Pons (tissue), 1 donor: ENCODE results near the gene CAP2.

ENCODE experiments used
- DNase-seq: peaks from one replicate; pipeline ENCODE4 v3.0.0-alpha.2; 2016; ENCODE audit warnings: low spot score

The CAP2 gene

GRCh38 chr6:17475606-17476244 lies 82.3 kb downstream of the CAP2 start:
- DNase-seq, result no peak

DNA sequence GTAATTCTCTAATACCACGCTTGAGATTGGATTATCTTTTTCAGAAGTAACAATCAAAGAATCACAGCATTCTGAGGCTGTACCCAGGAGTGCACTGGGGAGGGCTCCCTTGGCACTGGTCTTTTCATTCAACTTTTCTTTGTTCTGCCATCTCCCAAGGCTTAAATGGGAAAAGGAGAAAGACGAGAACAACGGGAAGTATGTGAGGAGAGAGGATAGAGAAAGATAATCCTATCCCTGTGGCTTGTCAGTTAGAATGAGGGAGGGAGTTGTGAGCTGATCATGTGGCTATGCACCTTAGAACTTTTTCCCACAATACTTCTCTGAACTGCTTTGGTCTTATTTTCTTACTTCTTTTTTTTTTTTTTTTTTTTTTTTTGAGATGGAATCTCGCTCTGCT lies 83.1 kb downstream of the CAP2 start:
- no peak for DNase-seq

DNA sequence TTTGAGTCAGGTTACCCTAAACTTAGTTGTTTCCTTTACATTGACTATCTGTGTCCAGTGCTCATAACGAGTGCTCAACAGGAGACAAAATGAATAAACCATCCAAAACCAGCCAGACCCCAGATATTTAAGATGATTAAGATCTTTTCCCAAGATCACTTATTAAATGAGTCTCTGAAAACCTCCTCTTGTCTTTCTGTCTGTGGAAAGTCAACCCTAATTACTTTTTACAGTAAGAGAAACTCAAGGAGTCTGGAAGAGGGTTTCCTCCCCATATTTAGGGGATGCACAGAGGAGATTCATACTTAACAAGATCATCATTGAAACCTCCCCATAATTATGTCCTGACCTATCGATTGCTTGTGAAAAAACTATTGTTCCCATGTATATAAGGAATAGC lies 84.0 kb downstream of the CAP2 start:
- DNase-seq, result no peak

DNA sequence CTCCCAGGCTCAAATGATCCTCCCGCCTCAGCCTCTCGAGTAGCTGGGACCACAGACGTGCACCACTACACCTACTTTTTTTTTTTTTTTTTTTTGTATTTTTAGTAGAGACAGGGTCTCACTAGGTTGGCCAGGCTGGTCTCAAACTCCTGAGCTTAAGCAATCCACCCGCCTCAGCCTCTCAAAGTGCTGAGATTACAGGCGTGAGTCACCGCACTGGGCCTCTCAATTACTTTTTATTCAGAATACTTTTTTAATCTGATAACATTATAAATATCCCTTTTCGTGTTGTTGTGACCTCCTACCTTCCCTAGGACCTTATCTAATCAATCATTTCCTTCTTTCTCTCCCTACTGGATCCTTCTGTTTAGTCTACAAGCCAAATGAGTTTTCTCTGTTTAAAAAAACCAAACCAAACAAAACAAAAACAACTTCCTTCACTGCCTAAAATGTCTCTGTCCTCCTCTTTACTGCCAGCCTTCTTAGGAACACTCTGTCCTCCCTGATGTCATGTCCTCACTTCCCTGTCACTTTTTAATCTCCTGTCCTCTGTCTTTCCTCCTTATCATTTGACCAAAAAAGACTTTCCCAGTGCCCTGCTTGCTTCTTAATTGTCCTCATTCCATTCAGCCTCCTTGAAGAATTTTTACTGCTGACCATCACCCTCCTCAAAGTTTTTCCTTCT lies 85.0 kb downstream of the CAP2 start:
- no peak for DNase-seq

DNA sequence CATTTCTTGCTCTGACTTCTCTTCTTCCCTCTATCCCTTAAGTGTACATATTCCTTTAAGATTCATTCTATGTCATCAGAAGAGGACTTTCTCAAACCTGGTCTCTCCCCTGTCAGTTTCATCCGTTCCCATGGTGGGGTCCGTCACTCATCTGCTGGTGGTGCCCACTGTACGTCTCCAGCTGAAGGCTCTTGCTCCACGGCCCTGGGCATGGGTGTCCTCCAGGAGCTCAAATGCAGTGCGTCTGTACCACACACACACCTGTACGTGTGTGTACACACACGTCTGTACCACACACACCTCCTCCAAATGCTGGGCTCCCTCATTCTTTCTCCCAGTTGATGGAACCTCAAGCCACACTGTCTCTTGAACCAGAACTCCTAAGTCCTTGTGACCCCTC lies 85.6 kb downstream of the CAP2 start:
- DNase-seq, result no peak

DNA sequence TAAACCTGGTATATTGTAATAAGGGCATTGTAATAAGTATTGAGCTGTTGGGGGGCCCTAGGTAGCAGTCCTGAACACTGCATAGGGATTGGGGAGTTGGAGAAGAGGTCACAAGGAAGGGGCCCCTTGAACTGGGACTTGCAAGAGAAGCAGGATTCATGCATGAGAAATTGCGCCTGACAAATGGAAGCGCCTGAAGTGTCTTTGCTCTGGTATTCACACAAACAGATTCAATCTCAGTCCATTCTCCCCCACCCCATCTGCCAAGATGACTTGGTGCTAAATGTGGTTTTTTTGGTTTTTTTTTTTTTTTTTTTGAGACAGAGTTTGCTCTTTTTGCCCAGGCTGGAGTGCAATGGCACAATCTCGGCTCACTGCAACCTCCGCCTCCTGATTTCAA lies 87.1 kb downstream of the CAP2 start:
- no peak for DNase-seq

DNA sequence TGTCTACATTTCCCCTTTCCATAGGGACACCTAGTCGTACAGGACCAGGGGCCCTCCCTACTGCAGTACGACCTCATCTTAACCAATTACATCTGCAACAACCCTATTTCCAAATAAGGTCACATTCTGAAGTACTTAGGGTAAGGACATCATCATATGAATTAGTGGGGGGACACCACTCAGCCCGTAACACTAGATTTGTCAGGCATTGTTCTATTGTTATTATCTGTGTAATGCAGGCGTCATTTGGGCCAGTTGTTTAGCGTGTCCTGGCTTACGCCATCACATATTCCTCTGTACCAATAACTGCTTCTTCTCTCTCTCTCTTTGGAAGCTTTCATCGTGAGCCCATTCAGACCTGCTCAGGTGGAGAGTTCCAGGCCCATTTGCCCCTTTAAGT lies 89.3 kb downstream of the CAP2 start:
- no peak for DNase-seq

- DNase-seq, result no peak
Measured at GRCh38 chr6:17483391-17484016, 90.1 kb downstream of the CAP2 start.

DNA sequence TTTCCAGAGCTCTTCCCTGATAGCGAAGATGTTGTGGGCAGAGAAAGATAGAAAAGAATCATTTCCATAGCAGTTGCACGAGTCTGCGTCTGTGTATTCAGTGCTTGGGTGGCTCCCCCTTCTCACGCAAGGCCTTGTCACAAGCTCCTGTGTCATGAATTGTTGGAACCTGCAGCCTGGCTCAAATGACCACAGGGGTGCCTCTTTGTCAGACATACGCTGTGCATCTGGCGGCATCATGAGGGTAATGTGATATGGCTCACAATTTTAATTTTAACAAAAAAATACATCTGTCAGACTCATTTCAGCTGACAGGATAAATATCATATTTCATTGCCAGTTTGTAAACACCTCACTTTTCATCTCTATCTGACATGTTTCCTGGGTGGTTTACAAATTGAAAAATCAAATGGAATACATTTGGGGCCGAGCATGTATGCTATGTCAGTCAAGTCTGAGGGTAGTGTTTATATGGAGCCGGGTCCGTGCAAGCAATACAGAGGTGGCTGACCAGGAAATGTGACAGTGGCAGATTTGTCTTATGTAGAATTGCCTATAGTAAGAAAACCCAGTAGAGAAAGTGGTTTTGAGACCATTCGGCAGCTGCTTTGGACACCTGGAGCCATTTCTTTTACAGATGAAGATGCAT lies 90.9 kb downstream of the CAP2 start:
- no peak for DNase-seq

GRCh38 chr6:17485181-17485580 lies 91.8 kb downstream of the CAP2 start:
- DNase-seq, result no peak

DNA sequence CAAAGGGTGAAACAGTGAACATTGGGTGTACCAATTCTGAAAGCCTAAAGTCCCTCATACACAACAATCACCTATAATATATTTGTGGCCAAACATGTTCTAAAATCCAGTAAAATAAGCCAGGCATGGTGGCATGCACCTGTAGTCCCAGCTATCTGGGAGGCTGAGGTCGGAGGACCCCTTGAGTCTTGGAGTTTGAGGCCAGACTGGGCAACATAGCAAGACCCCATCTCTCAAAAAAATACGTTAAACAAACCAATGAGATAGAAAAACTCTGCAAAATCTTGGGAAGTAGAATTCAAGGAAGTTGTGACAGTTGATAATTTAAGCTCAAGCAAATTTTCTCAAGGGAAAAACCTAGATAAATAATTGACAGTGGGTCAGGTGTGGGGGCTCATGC lies 92.6 kb downstream of the CAP2 start:
- no peak for DNase-seq

DNA sequence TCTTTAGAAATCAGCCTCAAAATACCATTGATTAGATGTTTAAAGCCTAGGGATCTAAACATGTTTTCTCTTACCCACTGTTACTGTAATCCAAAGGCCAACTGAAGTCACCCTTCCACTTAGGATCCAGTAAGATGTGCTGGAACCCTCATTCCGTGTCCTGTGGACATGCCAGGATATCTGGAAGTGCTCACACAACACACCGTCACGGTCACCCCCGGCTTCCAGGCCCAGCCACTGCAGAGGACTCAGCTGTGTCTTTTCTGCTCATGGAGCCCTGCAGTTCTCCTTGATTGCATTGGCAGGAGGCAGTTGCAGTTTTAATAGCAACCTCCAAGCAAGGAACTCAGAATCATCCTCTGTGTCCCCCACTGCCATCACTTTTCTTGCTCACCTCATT lies 93.3 kb downstream of the CAP2 start:
- no peak for DNase-seq

- no peak for DNase-seq
Measured at GRCh38 chr6:17490724-17491123, 97.3 kb downstream of the CAP2 start.

DNA sequence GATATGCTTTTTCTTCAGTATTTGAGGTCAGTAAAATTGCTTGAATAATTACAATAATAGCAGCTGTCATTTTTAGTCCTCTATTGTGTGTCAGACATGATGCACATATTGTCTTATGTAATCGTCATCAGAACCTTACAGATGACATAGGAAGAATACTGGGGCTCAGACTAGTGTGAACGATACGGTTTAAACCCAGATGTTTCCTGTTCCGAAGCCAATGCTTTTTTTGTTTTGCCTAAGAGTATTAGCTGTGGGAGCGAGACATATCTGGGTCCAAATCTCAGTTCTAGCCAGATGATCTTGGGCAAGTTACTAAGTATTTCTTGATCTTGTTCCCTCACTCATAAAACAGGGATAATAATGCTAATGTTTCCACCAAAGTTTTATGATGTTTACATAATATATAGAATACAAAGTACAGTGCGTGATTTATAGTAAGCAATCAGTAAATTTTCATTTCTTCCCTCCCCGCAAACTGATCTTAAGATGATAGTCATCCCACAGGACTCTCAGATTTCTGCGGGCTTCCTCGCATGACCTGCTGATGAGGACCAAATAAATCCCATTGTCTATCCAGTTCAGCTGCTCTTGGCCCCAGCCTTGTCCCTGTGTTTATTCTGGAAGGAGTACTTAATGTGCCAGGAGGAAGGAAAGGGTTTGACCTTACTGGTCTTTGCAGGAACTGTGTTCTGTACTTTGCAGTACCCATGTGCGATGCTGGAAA lies 98.2 kb downstream of the CAP2 start:
- no peak for DNase-seq

GRCh38 chr6:17492350-17492749 lies 99.0 kb downstream of the CAP2 start:
- DNase-seq, result no peak

- no peak for DNase-seq
Measured at GRCh38 chr6:17493286-17493685, 99.9 kb downstream of the CAP2 start.

DNA sequence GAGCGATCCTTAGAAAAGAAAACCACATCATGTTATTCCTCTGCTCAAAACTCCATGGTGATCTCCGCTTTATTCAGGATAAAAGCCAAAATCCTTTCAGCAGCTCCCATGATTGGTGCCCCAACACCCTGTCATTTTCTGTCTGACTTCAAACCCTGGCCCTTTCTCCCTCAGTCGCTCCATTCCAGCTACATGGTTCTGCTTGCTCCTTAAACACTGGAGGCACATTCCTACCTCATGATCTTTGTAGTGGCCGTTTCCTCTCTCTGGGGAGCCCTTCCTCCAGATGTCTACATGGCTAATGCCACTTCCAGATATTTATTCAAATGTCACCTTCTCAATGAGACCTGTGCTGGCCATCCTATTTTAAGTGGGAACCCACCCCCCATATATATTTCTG lies 100.8 kb downstream of the CAP2 start:
- DNase-seq, result no peak

DNA sequence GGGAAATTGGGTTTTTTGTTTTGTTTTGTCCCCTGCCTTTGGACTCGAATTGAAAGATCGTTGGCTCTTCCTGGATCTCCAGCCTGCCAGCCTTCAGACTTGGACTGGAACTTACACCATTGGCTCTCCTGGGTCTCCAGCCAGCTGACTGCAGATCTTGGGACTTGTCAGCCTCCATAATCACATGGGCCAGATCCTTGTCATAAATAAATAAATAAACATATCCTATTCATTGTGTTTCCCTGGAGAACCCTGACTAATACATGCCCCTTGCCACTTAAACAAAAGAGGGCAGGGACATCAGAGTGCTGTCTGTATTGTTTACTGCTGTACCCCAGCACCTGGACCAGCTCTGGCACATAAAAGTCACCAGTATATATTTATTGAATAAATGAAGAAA lies 101.5 kb downstream of the CAP2 start:
- no peak for DNase-seq

DNA sequence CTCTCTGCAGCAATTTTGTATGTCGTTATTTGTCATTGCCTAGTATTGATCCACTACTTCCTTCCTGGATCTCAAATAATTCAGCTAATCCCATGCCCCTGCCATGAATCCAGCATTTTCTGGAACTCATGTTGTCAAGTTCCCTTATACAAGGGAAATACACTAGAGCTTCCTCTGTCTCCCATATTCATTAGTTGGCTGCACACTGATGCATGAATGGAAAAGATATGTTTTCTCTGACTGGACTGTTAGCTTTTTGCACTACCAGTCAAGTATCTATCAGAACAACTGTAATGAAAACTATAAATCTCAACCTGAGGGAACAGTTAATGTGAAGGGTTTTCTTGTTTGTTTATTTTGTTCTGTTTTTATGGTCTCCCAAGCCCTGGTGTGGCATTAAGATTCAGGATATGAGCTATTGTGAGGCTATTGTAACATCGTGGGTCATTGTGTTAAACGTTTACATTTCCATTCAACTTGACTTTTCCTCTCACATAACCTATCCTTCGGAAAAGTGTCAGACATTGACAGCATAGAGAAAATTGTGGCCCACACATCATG lies 104.2 kb downstream of the CAP2 start:
- DNase-seq, result no peak

DNA sequence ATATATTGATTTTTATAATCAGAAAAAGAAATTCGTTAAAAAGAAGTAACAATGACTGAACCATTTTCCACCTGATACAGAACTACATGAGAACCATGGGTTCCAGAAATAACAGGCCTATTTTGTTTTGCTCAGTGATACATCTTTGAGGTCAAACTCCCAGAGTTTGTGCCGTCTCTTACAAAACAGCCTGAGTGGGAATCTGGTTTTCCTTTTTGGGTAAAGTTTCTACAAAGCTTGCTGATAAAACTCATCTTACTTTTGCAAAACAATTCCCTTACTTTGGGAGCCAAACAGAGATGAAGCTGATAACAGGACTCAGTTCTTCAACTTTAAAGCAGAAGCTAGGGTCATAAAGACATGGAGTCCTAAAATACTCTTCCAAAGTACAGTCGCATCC lies 108.0 kb downstream of the CAP2 start:
- DNase-seq, result no peak

DNA sequence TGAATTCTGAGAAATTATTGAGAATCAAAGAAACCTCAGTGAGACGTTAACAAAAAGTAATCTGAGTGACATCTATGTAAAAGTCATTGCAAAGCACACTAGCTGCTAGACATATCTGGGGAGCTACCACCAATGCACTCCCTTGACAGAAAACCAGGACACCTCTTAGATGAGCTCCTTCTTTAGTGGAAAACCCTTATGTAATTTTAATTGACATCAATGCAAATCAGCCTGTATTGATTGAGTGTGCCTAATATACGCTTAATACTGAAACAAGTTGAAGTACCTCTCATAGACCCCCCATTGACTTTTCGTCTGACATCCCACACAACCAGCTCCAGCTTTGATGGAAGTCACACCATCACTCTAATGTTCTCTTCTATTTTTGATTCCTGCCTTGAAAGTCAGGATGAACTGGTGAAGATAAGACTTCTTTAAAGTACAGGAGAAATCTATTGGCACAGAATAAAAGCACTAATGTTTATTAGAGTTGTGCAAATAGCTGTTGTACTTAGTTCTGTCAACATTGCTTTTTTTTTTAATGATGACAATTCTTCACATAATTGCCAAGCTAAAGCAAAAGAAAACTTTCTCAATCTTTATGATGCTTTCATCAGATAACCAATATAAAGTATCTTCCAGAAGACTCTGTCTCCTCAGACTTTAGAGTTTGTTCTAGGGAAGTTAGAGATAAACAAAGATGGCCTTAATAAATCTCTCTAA lies 108.7 kb downstream of the CAP2 start:
- DNase-seq, result no peak

- no peak for DNase-seq
Measured at GRCh38 chr6:17503051-17503450, 109.7 kb downstream of the CAP2 start.
